ENCODE results near the gene RNF182.

GRCh38 chr6:13883966-13884365, 40.8 kb upstream of the RNF182 start:
- TF ChIP-seq CTCF (IDR thresholded peaks at IDR 0.05) (no peak), RAD21 (IDR thresholded peaks at IDR 0.05; ENCODE audit: low read length) (no peak), FOSL2 (IDR thresholded peaks at IDR 0.05; ENCODE audit: borderline replicate concordance, low read depth) (no peak)
